ENCODE results near the gene CCDC85C. TPM values are rescaled to one million over a fixed set of nuclear protein-coding genes. Genes with fewer than 3 reads are reported as not detected.
A peak's percentile ranks its signal among the peaks of the same experiment; 100 is the strongest.

Gene CCDC85C
- total RNA-seq, 1 donor from 2014 or later, result 49.1 TPM

- TF ChIP-seq CTCF (conservative IDR thresholded peaks at IDR 0.05), result no peak
- Mint-ChIP-seq H3K27ac (peak overlapping the region; percentile 78), H3K36me3 (no peaks in the 10 kb centered on the region), H3K9me3 (no peaks in the 10 kb centered on the region), H3K27me3 (peaks cover 9% of the 10 kb centered on the region), H3K4me1 (ENCODE audit: unreplicated experiment) (peaks cover 52% of the 10 kb centered on the region), H3K4me3 (peak overlapping the region; percentile 94)
- no peak for DNase-seq (ENCODE audit: extremely low spot score, unreplicated experiment)
These were observed 1.8 kb downstream of the CCDC85C start for GRCh38 chr14:99602054-99602787.

GRCh38 chr14:99601361-99601831, 2.6 kb downstream of the CCDC85C start:
- peaks cover 59% of the 10 kb centered on the region for H3K4me1 Mint-ChIP-seq (ENCODE audit: unreplicated experiment)
- H3K9me3 Mint-ChIP-seq, result no peaks in the 10 kb centered on the region
- peak overlapping the region; percentile 94 for H3K4me3 Mint-ChIP-seq
- no peak for DNase-seq (ENCODE audit: extremely low spot score, unreplicated experiment)
- TF ChIP-seq CTCF (conservative IDR thresholded peaks at IDR 0.05), result no peak
- peaks cover 9% of the 10 kb centered on the region for H3K27me3 Mint-ChIP-seq
- H3K36me3 Mint-ChIP-seq, result no peaks in the 10 kb centered on the region
- peak overlapping the region; percentile 78 for H3K27ac Mint-ChIP-seq

DNA sequence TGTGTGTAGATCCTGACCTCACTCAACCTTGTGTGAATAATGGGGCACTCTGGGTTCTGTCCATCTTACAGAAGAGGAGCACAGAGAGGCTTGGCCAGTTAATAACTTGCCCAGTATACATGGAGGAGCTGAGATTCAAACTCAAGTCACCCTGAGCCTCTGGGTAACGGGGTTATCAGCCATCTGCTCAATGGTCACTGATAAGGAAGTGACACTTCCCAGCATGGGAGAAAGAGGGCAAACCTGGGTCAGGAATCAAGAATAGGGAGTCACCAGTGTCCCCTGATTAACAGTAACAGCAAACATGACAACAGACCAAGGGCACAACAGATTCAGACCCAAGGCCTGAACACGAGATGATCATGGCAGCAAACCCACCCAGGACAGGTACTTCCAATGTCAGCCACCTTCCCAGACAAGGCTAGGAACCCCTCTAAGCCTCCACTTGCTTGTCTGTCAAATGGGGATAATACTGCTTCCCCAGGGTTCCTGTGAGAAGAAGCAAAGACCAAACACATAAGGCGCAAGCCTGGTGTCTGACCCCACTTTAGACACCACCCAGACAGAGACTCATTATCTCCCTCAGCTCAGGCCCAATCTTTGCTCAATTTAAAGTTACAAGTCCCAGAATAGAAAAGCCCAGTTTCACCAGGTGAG, 3.6 kb downstream of the CCDC85C start:
- DNase-seq (ENCODE audit: extremely low spot score, unreplicated experiment), result no peak
- H3K9me3 Mint-ChIP-seq, result no peaks in the 10 kb centered on the region
- peak overlapping the region; percentile 74 for H3K4me3 Mint-ChIP-seq
- no peaks in the 10 kb centered on the region for H3K36me3 Mint-ChIP-seq
- H3K4me1 Mint-ChIP-seq (ENCODE audit: unreplicated experiment), result peaks cover 59% of the 10 kb centered on the region
- peaks cover 9% of the 10 kb centered on the region for H3K27me3 Mint-ChIP-seq
- no peak for TF ChIP-seq CTCF (conservative IDR thresholded peaks at IDR 0.05)
- H3K27ac Mint-ChIP-seq, result peak overlapping the region; percentile 78

GRCh38 chr14:99599393-99599792, 4.6 kb downstream of the CCDC85C start:
- Mint-ChIP-seq H3K27me3 (peaks cover 9% of the 10 kb centered on the region), H3K27ac (peak overlapping the region; percentile 39), H3K4me1 (ENCODE audit: unreplicated experiment) (peaks cover 66% of the 10 kb centered on the region), H3K9me3 (no peaks in the 10 kb centered on the region), H3K36me3 (no peaks in the 10 kb centered on the region), H3K4me3 (peak overlapping the region; percentile 41)
- no peak for DNase-seq (ENCODE audit: extremely low spot score, unreplicated experiment)
- TF ChIP-seq CTCF (conservative IDR thresholded peaks at IDR 0.05), result no peak

GRCh38 chr14:99598774-99599173, 5.2 kb downstream of the CCDC85C start:
- Mint-ChIP-seq H3K4me3 (peak overlapping the region; percentile 41), H3K36me3 (no peaks in the 10 kb centered on the region), H3K27me3 (peaks cover 9% of the 10 kb centered on the region), H3K9me3 (no peaks in the 10 kb centered on the region), H3K4me1 (ENCODE audit: unreplicated experiment) (peaks cover 66% of the 10 kb centered on the region), H3K27ac (peak overlapping the region; percentile 39)
- no peak for TF ChIP-seq CTCF (conservative IDR thresholded peaks at IDR 0.05)
- no peak for DNase-seq (ENCODE audit: extremely low spot score, unreplicated experiment)

All from type B pancreatic cell (in vitro differentiated cells).